GM20431 (cell line): ENCODE measurements around the gene GRB2.

Experiments
- in situ Hi-C: fragments of 300-500 bp; cut with MseI, MboI; formaldehyde crosslinking; loops from one replicate; pipeline ENCODE4 v1.15.0; 2020; ENCODE audit warnings: low sequenced_read_pairs; ENCODE audit not compliant: unreplicated experiment

GRB2 gene

DNA sequence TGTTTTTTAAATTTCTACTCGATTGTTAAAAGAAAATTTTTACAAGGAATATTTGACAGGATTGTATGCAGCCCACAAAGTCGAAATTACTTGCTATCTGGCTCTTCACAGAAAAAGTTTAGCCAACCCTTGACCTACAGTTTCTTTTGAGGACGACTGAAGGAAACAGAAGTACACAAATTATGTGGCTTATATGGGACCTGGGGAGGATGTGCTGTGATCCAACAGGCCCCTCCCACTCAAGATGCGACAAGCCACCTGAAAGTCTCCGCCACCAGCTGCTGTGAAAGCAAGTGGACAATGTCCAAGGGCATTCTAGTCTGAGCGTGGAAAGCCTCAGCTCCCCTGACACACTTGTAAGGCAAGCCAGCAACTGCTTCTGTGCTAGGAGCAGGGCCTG is 73.8 kb downstream of the GRB2 start:
- in situ Hi-C loops: no loop called here

DNA sequence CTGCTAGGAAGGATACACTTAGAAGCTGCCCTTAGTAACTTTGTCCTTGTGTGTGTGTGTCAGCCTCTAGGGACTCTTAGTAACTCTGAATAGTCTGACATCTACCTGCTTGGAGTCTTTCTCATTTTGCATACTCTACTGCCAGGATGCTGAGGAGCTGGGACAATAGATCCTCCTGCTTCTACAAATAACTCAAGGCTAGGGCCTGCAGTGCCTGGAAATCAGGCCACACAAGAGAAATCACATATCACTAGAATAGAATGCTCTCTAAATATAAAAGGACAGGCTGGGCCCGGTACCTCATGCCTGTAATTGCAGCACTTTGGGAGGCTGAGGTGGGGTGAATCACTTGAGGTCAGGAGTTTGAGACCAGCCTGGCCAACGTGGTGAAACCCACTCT is 77.7 kb downstream of the GRB2 start:
- in situ Hi-C loops: no loop called here

DNA sequence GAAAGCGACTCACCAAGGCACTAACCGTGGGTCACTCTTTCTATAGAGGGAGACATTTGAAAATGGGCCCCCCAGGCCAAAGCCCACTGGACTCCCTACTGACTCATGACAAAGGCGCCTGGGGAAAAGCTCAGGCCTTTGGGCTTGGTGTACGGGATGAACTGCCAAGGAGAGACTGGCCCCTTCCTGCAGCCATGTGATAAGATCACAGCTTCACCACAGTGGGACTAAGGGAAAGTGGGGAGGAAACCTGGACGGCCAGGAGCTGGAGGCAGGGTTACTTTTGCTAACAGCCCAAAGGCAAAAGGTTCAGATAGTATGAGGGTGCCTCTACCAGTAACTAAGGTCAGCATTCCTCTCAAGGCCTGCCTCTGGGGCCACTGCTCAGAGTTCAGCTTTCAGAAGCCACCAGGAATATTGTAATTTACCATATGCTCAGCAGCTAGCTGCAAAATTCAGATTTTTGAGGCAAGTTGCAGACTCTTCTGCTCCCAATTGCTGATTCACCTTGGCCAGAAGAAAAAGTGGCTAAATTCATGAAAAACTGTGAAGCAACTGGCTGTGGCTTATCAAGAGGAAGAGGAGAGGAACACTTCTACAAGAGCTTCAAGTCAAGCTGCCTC is 79.1 kb downstream of the GRB2 start:
- in situ Hi-C loops: no loop called here

DNA sequence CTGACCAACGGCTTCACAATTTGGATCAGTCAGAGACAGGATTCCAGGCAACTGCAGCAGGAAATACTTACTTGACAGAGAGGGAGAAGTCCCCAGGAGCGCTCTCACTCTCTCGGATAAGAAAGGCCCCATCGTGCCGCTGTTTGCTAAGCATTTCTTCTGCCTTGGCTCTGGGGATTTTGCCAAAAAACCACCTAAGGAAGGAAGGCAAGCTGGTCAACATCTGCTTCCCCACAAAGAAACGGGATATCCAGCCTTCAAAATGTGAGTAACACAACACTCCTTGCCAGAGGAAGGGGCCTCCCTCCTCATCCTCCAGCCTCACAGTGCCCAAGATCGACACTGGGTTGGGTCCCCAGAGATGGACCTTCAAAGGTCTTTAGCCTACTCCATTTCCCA is 79.7 kb downstream of the GRB2 start:
- in situ Hi-C loops: no loop called here

DNA sequence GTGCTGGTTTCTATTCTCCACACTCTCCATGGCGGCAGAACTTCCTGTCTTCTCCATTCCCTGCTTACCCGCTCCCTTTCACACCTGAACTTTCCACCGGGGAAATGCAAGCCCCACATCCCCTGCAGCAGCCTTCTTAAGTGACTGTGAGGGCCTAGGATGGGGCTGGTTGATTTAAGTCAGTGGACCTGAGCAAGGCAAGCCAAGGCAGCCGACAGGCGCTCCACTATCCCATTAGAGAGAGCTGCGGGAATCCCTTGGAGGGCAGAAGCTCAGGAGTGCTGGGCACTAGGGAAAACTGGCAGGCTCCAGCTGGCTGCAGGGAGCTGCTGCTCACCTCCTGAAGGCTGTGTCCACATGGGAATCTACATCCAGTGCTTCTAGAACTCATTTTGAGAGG is 80.1 kb downstream of the GRB2 start:
- in situ Hi-C loops: no loop called here

DNA sequence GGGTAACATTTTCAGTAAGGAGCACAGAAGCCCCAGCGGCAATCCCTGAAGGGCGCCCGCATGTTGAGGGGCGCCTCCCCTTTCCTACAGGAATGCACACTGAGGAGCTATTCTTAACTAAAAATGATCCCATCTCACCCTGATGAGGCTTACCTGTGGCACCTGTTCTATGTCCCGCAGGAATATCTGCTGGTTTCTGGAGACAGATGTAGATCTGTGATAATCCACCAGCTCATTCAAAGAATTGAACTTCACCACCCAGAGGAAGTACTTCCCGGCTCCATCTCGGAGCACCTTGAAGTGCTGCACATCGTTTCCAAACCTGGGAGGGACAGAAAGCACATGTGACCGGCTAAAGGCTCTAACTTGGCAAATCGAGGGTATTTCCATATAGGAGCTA is 84.0 kb downstream of the GRB2 start:
- in situ Hi-C loops: no loop called here

DNA sequence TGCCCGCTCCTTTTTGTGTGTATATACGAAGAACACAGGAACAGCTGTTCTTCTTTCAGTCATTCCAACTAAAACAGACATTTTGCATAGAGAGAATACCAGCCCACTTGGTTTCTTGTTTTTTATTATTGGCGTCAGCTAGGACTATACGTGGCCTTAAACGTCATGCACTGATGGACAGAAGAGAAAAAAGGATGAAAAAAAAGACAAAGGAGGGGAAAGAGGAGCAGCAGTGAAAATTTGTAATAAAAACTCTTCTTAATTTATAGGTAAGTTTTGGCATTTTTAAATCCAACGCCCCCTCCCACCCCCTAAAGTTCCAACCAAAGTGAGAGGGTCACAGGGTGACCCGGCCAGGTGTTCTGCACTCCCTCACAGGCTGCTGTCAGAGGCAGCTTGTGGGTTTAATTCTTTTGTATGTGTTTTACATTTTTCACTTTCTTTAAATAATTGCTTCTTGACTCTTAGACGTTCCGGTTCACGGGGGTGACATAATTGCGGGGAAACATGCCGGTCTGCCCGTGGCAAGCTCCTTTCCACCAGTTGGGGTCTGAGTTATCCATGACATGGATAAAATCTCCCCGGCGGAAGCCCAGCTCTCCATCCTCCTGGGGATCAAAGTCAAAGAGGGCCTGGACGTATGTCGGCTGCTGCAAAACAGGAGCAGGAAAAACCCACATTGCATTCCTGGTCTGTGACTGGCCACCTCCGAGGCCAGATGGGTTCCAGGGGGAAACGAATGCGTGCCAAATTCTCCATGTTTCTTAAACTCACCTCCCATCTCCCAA is 85.4 kb downstream of the GRB2 start:
- in situ Hi-C loops: no loop called here

DNA sequence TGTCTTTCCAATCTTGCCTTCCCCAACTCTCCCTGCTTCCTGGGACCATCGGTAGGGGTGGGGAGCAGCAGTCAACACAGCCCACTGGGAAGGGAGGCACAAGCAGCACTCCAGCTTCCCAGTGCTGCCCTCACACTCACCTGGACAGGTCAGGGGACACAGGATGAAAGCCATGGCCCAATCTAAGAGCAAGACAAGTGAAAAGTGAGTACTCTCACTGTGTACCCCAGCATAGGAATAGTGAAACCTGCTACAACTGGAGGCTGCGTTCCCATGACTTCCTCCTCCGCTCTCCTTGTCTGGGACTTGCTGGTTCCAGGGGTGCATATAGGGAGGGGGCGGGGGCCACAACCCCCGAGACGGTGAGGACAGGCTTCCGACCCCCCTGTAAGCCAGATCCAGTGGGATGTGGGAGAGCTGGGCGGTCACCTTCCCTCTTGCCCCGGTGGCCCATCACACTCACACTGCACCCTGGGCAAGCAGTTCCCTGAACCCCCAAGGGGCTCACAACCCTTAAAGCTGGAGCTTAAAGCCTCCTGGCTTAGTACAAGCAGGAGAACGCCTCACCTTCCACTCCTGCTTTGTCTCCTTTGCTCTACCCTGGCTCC is 86.8 kb downstream of the GRB2 start:
- in situ Hi-C loops: no loop called here

DNA sequence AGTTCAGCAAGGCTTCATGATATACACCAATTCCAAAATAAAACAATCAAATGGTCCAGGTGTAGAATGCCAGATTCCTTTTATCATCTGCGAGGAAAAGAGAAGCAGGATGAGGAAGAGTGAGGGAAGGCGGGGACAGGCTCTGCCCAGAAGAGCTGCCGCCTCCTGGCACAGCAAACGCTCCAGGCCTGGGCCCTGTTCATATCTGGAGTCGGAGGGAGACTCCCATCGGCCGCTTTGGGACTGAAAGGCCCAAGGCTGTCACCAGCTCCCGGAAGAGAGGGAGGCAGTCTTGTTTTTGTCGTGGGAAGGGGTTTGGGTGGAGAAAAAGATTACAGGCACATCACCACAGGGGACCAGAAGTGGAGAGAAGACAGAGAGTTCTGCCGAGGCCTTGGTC is 87.3 kb downstream of the GRB2 start:
- in situ Hi-C loops: no loop called here

DNA sequence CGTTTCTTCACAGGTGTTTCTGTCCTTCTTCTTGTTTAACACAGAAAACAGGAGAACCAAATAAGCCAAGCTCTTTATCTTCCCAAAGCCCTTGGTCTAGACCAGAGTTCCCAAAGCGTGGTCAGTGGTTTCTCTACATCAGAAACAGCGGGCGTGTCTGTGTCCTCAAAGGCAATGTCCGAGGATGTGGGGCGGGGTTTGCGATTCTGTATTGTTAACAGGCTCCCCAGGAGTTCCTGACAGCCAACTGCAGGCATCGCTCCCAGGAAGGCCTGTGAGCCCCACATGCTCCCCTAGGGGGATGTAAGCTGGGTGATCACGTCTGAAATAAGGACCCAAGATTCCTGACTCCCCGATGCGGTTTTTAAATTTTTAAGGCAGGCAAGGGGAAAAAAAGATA is 87.8 kb downstream of the GRB2 start:
- in situ Hi-C loops: no loop called here

DNA sequence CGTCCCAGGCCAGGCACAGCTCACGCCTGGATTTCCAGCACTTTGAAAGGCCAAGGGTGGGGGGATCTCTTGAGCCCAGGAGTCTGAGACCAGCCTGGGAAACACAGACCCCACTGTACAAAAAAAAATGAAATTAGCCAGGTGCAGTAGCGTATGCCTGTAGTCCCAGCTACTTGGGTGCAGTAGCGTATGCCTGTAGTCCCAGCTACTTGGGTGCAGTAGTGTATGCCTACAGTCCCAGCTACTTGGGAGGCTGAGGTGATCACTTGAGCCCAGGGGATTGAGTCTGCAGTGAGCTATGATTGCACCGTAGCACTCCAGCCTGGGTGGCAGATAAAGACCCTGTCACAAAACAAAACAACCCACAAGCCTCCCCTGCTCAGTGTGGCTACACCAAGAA is 89.2 kb downstream of the GRB2 start:
- in situ Hi-C loops: no loop called here

DNA sequence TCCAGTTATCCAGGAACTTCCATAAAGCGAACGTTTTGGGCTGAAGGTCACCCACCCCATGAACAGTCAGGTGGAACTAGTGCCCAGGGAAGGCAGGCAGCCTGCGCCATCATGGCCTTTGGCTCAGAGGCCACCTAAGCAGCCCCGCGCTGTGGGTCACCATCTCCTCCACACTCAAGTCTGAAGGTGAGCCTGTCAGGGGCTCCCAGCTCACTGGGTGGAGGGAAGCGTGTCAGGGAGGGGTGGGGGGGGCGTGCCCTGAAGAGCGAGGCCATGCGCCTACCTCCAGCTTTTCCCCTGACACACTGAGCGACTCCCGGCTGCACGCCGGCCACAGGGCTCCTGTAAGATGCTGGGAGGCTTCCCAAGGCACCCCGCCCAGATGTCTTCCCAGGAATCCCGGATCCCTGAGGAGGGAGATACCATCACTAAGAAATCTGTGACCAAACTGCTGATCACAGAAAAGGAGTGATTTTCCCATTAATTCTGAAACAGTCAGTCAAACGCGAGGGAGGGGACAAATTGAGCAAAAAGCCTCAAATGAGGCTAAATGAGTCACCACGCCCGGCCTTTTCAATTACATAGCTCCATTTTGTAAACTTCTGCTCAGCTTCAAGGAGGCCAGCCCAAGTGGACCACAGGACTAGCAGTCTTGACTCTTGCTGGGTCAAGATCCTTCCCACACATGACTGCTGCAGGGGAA is 89.8 kb downstream of the GRB2 start:
- in situ Hi-C loops: no loop called here

DNA sequence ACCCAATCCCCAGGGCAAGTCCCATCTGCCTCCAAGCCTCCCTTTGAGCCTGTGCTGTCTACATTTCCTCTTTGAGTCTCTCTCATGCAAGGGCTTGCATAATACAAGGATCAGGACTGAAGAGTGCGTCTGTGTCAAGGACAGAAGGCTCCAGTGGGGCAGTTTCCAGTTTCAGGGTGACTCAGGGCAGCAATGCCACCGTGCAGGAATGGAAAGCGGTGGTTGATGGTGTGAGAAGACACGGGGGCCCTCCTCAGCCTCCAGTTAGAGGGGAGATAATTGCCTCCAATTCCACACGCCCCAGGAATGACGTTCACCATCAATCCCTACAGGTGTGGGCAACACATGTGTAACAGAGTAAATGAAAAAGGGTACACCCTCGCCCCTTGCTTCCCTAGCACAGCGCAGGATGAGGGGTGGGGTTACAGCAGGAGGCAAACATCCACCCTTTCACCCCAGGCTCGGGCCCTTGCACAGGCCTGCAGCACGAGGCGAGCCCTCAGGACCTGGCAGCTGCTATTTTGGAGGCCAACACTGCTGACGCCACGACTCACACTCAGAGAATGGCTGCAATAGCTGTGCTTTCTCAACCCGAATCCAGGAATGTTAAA is 91.4 kb downstream of the GRB2 start:
- in situ Hi-C loops: no loop called here

DNA sequence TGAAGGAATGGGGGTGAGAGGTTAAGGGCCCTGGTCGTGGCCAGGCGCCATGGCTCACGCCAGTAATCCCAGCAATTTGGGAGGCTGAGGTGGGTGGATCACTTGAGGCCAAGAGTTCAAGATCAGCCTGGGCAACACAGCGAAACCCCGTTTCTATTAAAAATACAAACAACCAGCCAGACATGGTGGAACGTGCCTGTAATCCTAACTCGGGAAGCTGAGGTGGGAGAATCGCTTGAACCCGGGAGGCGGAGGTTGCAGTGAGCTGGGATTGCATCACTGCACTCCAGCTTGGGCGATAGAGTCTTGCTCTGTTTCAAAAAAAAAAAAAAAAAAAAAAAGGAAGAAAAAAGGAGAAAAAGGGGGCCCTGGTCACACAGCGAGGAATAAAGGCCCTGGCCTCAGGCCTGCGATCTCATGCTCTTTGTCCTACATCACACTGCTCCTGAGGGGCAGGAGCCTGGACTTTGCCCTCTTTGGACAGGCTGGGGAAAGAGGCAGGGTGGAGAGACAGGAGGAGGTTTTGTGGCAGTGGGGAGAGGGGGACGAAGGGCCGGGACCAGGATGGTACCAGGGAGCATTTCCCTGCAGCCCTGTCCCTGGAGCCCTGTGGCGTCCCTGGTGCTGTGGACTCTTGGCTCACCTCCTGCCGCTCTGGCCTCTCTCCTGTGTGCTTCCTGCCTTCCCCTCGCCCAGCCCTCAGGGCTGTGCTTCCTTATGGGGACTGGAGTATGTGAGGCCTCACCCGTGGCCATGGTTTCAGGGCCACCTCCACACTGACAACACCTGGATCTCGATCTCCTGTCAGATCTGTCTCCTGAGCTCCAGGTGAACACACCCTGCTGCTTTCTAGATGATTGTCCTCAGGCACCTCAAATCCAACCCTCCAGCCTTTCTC is 96.5 kb downstream of the GRB2 start:
- in situ Hi-C loops: no loop called here

DNA sequence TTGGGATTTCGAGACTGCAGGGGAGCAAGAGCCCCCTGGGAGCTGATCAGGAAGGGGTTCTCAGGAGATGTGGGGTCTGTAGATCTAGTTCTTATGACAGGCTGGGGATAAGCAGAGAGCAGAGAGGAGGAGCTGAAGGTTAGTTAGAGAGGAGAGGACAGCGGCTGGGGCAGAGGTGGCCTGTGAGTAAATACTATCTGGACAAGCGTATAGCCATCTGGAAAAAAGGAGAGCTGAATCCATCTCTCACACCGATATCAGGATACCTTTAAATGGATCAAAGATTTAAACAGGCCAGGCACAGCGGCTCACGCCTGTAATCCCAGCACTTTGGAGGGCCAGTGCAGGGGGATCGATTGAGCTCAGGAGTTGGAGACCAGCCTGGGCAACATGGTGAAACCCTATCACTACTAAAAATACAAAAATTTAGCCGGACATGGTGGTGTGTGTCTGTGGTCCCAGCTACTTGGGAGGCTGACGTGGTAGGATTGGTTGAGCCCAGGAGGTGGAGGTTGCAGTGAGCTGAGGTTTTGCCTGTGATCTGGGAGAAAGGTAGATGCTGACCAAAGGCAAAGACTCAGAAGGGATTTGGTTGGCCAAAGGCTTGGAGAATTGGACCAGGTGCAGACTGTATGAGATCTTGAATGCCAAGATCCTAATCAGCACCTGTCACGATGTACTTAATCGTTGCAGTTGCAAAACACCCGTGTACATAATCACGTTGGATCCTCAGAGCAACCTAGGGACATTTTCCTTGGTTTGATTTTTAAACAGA is 97.3 kb downstream of the GRB2 start:
- in situ Hi-C loops: no loop called here

DNA sequence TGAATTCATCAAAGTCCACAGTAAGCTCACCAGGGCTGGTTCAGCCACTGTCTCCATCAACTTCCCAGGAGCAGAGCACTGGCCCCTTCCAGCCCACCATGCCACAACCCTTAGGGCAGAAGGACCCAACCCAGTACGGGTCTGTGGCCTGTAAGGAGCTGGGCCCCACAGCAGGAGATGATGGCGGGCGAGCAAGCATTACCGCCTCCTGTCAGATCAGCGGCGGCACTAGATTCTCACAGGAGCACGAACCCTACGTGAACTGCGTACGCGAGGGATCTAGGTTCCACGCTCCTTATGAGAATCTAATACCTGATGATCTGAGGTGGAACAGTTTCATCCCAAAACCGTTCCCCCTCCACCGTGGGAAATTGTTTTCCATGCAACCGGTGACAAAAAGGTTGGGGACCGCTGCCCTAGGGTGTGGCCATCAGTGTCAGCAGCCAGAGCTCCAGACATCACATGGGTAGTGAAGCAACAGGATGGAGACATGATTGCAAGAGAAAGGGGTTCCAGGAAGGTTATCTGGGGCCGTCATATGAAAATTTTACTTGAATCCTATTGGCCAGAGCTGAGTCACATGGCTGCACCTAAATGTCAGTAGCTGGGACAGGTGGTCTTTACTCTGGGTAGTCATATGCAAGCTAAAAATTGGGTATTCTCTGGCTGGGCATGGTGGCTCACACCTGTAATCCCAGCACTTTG is 103.8 kb downstream of the GRB2 start:
- in situ Hi-C loops: no loop called here

DNA sequence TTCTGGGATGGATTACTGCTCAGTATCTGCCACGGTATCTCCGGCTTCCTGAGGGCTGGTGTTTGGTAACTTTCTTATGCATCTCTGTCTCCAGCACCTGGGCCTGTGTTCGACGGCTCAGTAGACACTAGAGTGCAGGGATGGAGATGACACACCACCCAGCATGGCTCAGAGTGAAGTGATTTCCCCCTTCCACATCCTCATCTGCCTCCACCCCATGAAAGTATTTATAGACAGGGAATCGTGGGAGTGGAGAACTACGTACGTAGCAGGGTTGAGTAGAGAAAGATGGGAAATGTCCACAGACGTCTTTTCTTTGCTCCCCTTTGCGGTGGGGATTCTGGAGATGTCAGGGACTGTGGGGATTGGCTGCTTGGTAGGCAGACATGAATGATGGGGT is 104.4 kb downstream of the GRB2 start:
- in situ Hi-C loops: no loop called here

DNA sequence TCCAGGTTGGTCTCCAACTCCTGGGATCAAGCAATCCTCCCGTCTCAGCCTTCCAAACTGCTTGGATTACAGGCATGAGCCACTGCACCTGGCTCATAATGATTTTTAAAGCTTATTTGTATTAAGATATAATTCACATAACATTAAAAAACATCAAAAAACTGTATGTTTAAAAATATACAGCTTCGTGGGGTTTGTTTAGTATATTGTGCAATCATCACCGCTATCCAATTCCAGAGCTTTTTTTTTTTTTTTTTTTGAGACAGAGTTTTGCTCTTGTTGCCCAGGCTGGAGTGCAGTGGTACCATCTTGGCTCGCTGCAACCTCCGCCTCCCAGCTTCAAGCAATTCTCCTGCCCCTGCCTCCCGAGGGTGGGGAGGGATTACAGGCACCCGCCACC is 105.2 kb downstream of the GRB2 start:
- in situ Hi-C loops: no loop called here
